Stimulated activated CD8-positive, alpha-beta memory T cell treated with anti-CD3 and anti-CD28 coated beads, Interleukin-7, amount 100 ng/mL, for 24 hours (primary cell): ENCODE measurements around the gene TRAP1.

Source experiments
- DNase-seq: peaks from one replicate; pipeline ENCODE4 v3.0.0-alpha.2; 2020; ENCODE audit warnings: low read depth

The TRAP1 gene

DNA sequence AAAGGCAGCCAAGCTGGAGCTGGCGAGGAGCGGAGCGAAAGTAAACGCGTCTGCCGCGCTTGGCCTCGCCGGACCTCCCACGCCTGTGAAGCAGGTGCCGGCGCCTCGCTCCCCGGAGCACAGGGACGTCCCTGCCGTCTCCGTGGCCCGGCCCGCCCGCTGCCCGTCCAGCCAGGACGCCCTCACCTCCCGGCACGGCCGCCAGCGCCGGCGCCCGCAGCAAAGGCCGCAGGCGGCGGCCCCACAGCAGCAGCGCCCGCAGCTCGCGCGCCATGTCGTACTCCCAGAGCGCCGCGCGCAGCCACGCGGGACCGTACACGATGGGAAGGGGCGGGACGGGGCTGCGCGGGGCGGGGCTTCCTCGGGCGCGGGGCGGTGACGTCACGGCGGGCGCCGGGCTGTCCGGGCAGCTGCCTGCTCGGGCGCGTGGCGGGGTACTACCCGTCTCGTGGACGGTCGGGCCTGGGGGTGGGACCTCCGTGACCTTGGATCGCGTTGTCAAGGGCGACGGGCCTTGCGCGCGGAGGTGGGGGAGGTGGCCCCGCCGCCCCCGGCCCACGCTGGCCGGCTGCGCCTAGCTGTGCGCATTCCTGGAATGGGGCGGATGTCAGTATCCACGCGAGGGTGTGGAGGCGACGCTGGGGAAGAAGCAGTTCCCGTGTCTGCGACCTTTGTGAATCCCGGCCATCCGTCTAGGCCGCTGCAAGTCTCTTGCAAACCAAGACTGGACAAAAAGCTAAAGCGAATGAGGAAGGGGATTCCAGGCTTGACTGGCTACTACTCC is at the start of gene TRAP1:
TRAP1 (minus strand) TSS at position 290 of the 784 bp plus-strand sequence; CDS start at position 274, 16 bp downstream.
- DNase-seq, result peak; percentile 86

DNA sequence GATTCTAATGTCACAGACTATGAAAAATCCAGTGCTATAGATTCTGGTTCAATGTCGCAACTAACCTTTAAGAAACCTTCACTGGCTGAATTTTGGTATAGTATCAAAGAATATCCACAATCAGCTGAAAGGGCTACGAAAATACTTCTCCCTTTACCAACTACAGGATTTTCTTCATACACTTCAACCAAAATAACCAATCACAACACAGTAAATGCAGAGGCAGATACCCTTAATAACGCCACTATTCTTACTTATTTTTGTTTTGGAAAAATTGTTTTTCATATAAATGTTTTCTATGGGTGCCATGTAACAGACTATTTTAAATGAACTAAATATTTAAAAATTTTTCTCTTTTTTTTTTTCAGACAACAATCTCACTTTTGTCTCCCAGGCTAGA is 48.9 kb upstream of the TRAP1 start:
- DNase-seq, result no peak

DNA sequence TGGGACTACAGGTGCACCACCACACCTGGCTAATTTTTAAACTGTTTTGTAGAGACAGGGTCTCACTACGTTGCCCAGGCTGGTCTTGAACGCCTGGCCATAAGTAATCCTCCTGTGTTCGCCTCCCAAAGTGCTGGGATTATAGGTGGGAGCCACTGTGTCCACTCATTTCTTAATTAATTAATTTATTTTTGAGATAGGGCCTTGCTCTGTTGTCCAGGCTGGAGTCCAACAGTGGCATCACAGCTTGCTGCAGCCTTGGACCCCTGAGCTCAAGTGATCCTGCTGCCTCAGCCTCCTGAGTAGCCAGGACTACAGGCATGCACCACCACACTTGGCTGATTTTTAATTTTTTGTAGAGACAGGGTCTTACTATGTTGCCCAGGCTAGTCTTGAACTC is 47.1 kb upstream of the TRAP1 start:
- DNase-seq, result no peak

DNA sequence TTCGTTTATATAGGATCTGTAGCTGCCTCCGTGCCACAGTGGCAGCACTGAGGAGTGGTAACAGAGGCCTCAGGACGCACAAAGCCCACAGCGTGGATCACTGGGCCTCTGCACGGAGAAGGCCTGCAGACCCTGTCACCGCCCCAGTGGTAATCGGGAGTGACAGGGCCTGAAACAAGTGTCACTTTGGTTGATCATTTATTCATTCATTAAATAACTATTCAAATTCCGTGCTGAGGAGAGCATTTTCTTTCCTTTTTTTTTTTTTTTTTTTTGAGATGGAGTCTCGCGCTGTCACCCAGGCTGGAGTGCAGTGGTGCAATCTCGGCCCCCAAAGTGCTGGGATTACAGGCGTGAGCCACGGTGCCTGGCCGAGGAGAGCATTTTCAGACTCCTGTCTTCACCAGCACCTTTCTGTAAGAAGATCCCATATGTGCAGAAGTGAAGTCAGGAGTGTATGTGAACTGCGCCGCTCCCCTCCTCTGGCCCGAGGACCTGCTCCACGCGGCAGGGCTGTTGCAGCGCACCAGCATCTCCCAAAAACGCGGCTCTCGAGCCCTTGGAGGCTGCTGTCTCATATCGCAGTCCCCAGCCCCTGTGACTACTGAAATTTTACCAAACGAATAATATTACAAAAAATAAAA is 44.9 kb upstream of the TRAP1 start:
- no peak for DNase-seq

DNA sequence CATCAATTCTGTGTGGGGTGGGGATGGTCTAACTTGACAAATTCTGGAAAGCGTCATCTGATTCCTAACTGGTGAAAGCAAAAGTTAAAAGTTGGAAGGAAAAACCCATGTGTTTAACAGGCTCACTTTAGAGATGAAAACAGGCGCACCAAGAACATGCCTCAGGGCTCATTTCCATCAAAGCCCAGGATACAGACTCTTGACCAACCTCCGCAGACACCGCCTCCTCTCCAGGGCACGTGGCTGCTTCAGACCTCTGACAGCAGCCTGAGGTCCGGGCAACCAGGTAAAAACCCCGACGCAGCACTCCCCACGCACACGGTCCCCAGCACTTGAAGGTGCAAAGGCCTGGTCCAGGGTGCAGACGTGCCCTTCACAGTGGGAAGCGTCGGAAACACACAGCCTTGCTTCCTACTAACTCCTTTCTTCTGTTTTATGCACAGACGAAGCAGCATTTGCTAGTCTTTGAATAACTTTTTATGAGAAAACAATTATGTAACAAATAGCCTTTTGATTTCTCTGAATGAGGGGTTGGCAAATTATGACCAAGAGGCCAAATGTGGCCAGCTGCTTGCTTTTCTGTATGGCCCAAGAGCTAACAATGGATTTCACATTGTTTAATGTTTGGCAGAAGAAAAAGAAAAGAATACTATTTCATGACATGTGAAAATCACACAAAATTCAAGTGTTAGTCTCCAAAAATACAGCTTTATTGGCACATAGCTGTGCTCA is 44.2 kb upstream of the TRAP1 start:
- DNase-seq, result no peak

DNA sequence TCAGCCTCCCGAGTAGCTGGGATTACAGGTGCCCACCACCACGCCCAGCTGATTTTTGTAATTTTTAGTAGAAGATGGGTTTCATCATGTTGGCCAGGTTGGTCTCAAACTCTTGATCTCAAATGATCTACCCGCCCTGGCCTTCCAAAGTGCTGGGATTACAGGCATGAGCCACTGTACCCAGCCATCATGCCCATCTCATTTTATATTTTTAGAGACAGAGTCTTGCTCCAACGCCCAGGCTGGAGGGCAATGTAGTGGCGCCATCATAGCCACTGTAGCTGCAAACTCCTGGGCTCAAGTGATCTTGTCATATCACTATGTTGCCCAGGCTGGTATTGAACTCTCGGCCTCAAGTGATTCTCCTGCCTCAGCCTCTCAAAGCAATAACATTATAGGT is 43.2 kb upstream of the TRAP1 start:
- no peak for DNase-seq

DNA sequence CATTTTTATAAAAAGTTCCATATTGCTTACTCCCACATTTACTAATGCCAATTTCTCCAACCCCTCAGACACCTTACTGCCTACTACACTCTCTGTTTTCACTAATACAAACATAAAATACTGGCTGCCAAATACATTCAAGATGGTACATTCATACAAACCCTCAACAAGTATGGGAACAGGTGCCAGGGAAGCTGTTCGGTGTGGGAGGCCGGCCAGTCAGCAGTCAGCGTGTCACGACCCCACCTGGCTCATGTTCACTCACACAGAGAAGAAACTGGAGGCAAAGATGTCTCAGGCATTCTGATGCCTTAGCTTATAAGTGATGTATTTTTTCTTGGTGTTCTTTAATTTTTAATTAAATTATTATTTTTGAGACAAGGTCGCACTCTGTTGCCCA is 42.4 kb upstream of the TRAP1 start:
- DNase-seq, result no peak

DNA sequence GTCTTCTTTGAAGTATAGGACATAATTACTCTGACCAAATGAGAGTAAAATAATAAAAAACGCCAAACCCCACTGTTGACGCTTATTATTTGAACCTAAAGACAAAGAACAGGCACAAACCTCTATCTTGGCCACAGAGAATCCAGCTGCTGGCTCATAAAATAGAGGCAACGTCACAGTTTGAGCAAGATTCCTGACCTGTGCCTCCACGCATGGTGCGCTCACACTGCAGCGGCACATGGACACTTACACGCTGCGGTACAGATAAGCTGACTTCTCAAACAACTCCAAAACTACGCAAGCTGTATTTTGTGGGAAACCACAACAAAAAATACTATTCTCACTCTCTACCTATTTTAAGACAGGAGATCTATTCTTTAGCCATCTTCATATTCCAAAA is 38.8 kb upstream of the TRAP1 start:
- no peak for DNase-seq

DNA sequence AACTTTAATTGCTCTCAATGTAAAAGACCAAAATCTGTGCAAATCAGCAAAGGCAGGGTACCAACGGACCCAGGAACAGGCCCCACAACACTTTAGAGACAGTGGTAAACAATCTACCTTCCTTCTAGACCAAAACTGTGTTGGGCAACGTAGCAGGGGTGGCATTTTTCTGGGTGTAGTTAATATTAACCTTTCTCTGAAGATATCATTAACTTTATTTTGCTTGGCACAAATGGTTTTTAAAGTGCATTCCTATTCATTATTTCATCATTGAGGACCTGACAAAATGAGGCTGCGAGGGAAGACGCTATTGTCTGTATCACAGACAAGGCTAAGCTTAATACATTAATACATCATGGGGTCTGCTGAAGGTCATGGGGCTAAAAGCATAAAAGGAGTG is 37.9 kb upstream of the TRAP1 start:
- DNase-seq, result no peak

DNA sequence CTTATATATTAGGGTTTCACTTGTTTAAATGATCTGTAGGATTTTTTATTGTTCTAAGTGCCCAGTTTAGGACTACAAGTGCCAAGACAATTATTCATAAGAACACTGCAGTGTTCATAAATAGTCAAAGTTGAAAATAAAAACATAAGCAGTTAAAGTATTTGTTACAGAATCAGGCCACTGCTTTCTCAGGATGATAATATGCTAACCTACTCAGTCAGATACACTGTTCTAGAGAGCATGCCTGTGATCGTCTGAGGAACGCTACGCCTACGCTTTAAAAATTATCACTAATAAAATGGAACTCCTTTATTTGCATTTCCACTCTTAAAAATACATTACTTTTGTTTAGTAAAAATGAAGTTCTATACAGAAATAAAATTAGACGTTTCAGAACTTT is 37.4 kb upstream of the TRAP1 start:
- no peak for DNase-seq

DNA sequence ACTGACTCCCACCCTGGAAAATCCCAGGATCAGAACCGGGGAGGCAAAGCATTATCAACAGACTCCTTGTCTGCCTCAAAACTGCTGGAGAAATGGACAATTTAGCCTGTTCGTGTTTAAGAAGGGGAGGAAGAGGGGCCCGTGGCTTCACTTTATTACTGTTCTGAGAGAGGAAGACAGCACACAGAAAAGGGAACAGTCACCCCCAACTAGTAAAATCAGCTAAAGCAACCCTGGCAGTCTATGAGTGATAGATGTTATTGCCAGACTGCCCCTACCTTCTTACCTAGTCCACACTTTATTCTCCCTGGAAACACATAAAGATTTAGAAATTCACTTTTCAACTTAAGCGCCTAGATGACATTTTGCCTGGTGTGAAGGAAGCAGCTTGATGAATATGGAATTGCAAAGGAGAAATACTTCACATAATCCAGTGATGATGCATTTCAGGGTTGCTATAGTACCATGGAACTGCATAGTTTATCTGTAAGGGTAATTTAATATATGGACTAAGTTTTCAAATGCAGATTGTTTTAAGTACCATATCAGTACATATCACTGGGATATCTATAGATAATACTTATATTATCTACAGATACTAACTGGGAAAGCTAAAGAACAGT is 36.9 kb upstream of the TRAP1 start:
- DNase-seq, result no peak

DNA sequence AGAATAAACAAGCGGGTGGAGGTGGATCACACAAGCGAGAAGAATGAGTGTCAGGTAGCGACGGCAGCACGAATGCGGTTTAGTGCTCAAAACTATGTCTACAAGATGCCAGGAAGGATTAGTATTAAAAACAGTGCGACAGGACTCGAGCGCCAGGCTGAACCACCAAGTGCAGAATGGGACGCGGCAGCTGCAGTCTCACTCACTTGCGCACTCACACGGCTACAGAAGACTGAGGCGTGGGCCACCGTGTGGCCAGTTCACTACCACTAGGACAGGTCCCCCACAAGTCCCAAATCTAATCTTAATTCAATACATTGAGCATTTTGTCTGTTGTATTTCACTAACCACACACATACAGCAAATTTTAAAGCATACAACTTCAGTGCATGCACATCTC is 35.7 kb upstream of the TRAP1 start:
- no peak for DNase-seq

DNA sequence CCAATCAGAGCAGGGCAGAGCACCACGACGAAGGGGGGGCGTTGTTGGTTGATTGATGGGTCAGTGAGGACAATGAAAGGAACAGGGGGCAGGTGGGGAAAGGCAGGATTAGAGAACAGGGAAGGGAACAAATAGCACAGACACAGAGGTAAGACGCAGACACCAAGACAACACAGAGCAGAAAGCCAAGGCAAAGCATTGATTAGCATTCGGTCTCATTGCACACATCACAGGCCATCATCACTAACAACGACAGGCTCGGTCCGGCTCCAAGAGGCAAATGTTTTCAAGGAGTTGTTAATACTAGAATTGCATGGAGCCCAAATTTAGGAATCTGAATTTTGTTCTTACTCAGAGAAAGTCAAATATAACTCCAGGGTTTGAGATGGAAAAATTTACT is 34.6 kb upstream of the TRAP1 start:
- no peak for DNase-seq

DNA sequence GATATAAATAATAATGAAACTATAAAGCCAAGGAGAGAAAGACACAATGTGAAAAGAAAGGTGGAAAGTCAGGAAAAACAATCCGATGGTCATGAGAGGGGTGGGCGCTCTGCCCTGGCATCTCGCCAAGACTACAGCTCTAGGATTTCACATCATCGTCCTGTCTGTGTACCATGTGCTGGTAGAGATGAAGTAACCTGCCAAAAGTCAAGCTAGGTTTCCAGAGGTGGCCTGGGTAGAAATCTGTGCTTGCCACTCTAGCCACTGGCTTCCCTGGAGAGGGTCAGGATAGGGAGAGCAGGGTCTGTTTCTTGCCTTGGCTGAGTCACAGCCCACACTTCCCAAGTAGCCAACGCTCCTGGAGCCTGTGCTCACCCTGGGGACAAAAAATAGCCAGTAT is 31.0 kb upstream of the TRAP1 start:
- no peak for DNase-seq

DNA sequence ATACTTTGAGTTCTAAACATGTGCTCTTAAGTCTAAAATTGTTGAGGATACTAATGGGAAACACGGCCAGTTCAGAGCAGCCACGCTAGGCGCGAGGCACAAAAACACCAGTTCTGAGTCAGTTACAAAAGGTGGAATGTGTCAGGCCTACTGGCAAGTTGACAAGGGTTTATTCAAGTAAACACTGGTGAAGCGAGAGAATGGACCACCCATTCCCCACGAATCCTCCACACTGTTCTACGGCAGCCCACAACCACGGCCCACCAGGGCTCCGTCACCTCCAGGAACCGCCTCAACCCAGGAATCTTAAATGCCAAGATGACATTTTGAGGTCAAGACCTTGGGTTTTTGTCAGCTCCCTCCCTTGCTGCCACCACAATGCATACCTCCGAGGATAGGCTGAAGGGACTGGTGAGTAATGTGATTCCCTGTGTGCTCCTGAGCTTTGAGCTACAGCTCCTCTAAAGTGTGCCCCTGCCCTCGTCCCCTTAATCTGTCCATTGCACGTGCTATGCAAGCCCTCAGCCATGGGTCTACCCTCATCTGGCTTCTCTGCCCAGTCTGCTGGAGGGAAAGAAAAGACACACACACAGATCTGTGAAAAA is 28.5 kb upstream of the TRAP1 start:
- DNase-seq, result no peak

DNA sequence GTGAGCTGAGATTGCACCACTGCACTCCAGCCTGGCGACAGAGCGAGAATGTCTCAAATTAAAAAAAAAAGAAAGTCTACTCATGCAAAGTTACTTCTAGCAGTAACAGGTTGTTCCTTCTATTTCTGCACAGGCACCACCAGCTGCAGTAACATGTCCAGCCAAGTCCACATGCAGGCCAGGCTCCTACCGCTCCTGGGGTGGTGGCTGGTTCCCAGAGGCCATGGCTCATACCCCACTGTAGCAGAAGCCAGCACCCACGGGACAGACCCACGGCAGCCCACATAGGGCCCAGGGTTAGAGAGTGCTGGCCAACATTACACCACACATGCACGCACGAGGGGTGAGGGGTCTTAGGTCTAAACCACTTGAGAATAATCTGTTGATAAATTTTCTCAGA is 26.7 kb upstream of the TRAP1 start:
- no peak for DNase-seq

DNA sequence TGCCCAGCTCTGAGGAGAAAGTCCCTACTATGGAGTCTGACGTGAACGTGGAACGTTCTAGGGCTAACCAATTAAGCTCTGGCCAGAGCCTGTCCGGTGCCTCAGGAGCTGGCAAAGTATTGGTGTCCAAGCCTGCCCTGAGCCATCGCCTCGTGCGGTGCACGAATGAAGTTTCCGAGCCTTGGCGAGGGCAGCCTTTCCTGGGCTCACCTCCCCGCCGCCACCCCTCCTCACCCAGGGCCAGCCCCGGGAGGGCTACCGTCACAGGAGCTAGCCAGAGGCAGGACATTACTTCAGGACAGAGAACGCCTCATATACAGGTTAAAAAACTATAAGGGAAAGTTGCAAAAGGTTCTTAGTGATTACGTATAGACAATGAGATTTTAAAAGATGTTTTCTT is 23.6 kb upstream of the TRAP1 start:
- no peak for DNase-seq

DNA sequence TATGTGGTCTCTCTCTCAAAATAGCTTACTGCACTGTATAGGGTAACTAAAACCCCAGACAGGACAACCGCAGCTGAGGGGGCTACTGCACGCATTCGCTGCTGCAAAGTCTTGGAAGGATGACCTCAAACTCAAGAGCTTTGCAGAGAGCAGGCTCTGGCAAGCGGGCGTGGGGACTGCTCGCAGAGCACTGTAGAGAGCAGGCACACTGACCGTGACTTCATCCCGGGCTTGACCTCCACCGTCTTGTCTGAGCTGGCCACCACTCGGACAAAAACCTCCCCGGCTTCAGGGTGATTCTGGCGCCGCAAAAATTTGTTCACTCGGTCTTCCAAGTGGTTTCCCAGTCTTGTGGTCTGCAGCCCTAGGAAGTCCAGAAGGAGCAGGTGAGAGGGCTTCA is 22.9 kb upstream of the TRAP1 start:
- no peak for DNase-seq

DNA sequence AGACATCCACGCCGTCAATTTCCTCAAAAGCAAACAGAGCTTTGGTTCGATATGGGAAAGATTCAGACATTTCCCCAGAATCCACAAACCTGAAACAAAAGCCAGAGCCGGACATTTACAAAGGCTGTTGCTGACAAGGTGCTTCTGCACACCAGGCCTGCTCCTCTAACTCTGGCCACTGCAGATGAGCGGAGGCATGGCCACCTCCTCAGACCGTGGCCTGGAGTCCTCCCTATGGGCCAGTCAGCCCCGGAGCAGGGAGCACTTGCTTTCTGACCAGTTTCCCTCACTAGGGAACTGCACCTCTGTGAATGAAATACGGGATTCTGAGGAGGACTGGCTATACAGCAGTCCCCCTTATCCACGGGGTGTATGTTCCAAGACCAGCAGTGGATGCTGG is 22.3 kb upstream of the TRAP1 start:
- DNase-seq, result no peak

DNA sequence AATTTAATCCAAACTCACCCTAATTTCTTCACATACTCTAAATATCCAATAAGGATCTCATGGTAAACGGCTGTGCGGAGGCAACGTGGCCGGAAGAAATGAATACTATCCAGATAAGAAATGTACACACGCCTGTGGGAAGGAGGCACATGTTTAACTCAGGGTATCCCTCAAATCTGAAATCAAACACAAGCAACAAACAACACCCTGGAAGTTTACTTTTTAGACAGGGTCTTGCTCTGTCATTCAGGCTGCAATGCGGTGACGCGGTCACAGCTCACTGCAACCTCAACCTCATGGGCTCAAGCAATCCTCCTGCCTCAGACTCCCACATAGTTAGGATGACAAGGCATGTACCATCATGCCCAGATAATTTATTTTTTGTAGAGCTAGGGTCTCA is 21.2 kb upstream of the TRAP1 start:
- no peak for DNase-seq

DNA sequence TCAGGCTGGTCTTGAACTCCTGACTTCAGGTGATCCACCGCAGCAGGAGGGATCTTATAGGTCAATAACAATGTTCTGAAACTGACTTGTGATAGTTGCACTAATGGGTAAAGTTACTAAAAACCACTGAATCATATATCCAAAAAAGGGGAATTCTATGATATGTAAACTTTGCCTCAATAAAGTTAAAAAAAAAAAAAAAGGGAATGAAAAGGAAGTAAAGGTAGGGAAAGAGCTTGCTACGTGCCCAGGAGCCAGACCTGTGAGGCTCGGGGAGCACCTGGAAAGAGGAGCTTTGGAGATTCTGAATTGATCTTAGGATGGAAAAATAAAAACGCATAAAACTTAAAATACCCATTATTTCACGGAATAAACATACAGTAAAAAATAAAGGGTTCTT is 20.8 kb upstream of the TRAP1 start:
- no peak for DNase-seq

DNA sequence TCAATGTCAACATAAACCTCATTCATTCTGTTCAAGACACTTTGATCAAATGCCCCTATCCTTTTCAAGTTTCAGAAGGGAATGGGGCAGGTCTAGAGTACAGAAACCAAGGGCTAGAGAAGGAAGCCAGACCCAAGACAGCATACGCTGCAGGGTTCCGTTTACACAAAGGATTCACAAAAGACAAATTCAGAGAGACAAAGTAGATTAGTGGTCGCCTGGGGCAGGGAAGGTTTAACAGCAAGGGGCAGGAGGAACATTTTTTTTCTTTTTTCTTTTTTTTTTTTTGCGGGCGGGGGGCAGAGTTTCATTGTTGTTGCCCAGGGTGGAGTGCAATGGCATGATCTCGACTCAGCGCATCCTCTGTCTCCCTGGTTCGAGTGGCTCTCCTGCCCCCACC is 19.9 kb upstream of the TRAP1 start:
- DNase-seq, result no peak
